Natural killer cell (primary cell): ENCODE measurements around the gene FABP6. TPM values are rescaled to one million over a fixed set of nuclear protein-coding genes. Genes with fewer than 3 reads are reported as not detected.
"Not testable (repeated sequence)": the region's sequence is repeated elsewhere in the genome, so short reads cannot be mapped to it uniquely, and the experiment has no call there.

Experiments
- ATAC-seq, 3 donors: fragments of 150-1000 bp in 2 of 3; fragments of 200-7000 bp in 1 of 3; cut with Tn5 transposase; 1 replicate in 1 of 3; 2 replicates in 2 of 3; pipeline ENCODE4 v1.10.0; 2021; ENCODE audit warnings: mild to moderate bottlenecking in 2 of 3, moderate library complexity in 2 of 3
- DNase-seq, 2 donors: peaks; one replicate each; pipeline versions ENCODE4 v3.0.0 to v3.0.0-alpha.2; 2013 to 2021; ENCODE audit warnings: mixed read lengths in 1 of 2
- H3K27ac ChIP-seq: one replicate; pipeline ENCODE4 v1.5.1; 2013; ENCODE audit warnings: mild to moderate bottlenecking, low read length
- H3K27me3 ChIP-seq: one replicate; pipeline ENCODE4 v1.6.1; 2013; ENCODE audit warnings: low read length; ENCODE audit not compliant: control insufficient read depth, insufficient read depth
- H3K36me3 ChIP-seq: one replicate; pipeline ENCODE4 v1.6.1; 2013; ENCODE audit warnings: low read length; ENCODE audit not compliant: control insufficient read depth, insufficient read depth
- H3K4me1 ChIP-seq: one replicate; pipeline ENCODE4 v1.6.1; 2013; ENCODE audit warnings: low read length; ENCODE audit not compliant: control insufficient read depth, insufficient read depth
- H3K4me3 ChIP-seq: one replicate; pipeline ENCODE4 v1.5.1; 2013; ENCODE audit warnings: low read length
- H3K9me3 ChIP-seq: one replicate; pipeline ENCODE4 v1.6.1; 2013; ENCODE audit warnings: low read length; ENCODE audit not compliant: control insufficient read depth, insufficient read depth
- H3K27ac Mint-ChIP-seq, 2 donors: one replicate each; pipeline ENCODE4 v1.8.0; 2022; ENCODE audit warnings: mild to moderate bottlenecking in 2 of 2, mixed read lengths in 2 of 2, moderate library complexity in 1 of 2
- H3K27me3 Mint-ChIP-seq, 2 donors: one replicate each; pipeline ENCODE4 v1.8.0; 2022; ENCODE audit warnings: low read depth in 2 of 2, mixed read lengths in 2 of 2
- H3K36me3 Mint-ChIP-seq: one replicate; pipeline ENCODE4 v1.8.0; 2022; ENCODE audit warnings: mixed read lengths
- H3K4me1 Mint-ChIP-seq, 2 donors: one replicate each; pipeline ENCODE4 v1.8.0; 2022; ENCODE audit warnings: mixed read lengths in 2 of 2
- H3K4me3 Mint-ChIP-seq: one replicate; pipeline ENCODE4 v1.8.0; 2022; ENCODE audit warnings: mild to moderate bottlenecking, moderate library complexity, mixed read lengths
- H3K9me3 Mint-ChIP-seq, 2 donors: one replicate each; pipeline ENCODE4 v1.8.0; 2022; ENCODE audit warnings: mixed read lengths in 2 of 2
- CTCF ChIP-seq: fragments of 200-600 bp; IDR thresholded peaks from one replicate; pipeline ENCODE4 v1.8.0; 2022; ENCODE audit warnings: antibody characterized with exemption
- whole genome bisulfite sequencing: methylation state at CpG from one replicate; pipeline ENCODE4 v1.1.7; 2013; ENCODE audit warnings: missing lambda C conversion rate; ENCODE audit not compliant: insufficient coverage; 5-methylcytosine and 5-hydroxymethylcytosine counted together
- intact Hi-C: fragments of 100-400 bp; cut with micrococcal nuclease; formaldehyde crosslinking; loops from one replicate; pipeline ENCODE4 v1.14.2; 2022
- total RNA-seq, 4 donors: library from RNA; stranded (reverse); fragments of 120-200 nt in 1 of 4; gene quantifications; one replicate each; pipeline versions ENCODE4 v1.2.3 to v1.2.4, GENCODE V29; 2013 to 2022

The FABP6 gene
- total RNA-seq, 3 donors from 2014 or later (not counting 1 experiment from before 2014, with no cell fraction given): not detected

GRCh38 chr5:160188141-160189015, 40.9 kb upstream of the FABP6 start:
- no peak for ATAC-seq
- DNase-seq: no peak
- no peaks in the 10 kb centered on the region for H3K36me3 Mint-ChIP-seq
- Histone ChIP-seq H3K27ac (no peak overlapping the region), H3K4me3 (no peak overlapping the region), H3K27me3 (no peaks in the 10 kb centered on the region), H3K36me3 (no peaks in the 10 kb centered on the region), H3K9me3 (no peaks in the 10 kb centered on the region), H3K4me1 (peaks cover 3% of the 10 kb centered on the region)
- H3K27ac Mint-ChIP-seq: no peak overlapping the region
- peaks cover 19 to 25% of the 10 kb centered on the region in 2 donors for H3K27me3 Mint-ChIP-seq
- 7% methylated on average over 40 of the region's 40 CpGs for WGBS
- H3K9me3 Mint-ChIP-seq: no peaks in the 10 kb centered on the region
- H3K4me1 Mint-ChIP-seq: peaks cover 6 to 13% of the 10 kb centered on the region in 2 donors
- TF ChIP-seq CTCF: no peak
- peak overlapping the region; percentile 78 for H3K4me3 Mint-ChIP-seq
- intact Hi-C loops: no loop called here

DNA sequence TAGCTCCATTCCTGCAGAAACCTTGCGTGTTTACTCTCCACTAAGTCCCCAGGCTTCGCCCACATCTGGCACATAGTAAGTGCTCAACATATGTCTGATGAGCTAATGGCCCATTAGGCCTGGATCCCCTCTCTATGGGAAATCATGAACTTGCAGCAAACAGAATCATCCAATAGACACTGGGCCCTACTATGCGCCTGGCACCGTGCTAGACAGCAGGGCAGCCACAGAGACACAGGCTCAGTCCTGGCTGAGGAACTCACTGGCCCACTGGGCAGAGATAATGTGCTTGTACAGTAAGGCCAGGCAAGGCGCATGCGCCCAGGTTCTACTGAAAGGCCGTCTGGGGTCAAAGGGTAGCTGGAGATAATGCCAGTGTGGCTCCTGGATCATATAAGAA, 36.9 kb upstream of the FABP6 start:
- Histone ChIP-seq H3K27ac (no peak overlapping the region), H3K9me3 (no peaks in the 10 kb centered on the region), H3K36me3 (no peaks in the 10 kb centered on the region), H3K4me3 (no peak overlapping the region), H3K27me3 (no peaks in the 10 kb centered on the region), H3K4me1 (peaks cover 3% of the 10 kb centered on the region)
- Mint-ChIP-seq H3K27ac (no peak overlapping the region), H3K9me3 (no peaks in the 10 kb centered on the region), H3K27me3 (peaks cover 6 to 7% of the 10 kb centered on the region in 2 donors), H3K36me3 (no peaks in the 10 kb centered on the region), H3K4me1 (peaks cover 6 to 7% of the 10 kb centered on the region in 2 donors), H3K4me3 (no peak overlapping the region)
- no peak for TF ChIP-seq CTCF
- 97% methylated on average over 7 of the region's 7 CpGs for WGBS
- intact Hi-C loops: no loop called here
- no peak for ATAC-seq
- DNase-seq: no peak

GRCh38 chr5:160193076-160193475, 36.2 kb upstream of the FABP6 start:
- H3K36me3 ChIP-seq, H3K27ac Mint-ChIP-seq, H3K4me3 Mint-ChIP-seq, H3K4me3 ChIP-seq, H3K27me3 ChIP-seq, H3K27ac ChIP-seq, DNase-seq, intact Hi-C loops, H3K9me3 Mint-ChIP-seq, H3K4me1 Mint-ChIP-seq, ATAC-seq, H3K9me3 ChIP-seq, H3K4me1 ChIP-seq, H3K36me3 Mint-ChIP-seq: not testable (repeated sequence)
- H3K27me3 Mint-ChIP-seq: peaks cover 5 to 12% of the 10 kb centered on the region in 2 donors
- 52% methylated on average over 15 of the region's 18 CpGs for WGBS

DNA sequence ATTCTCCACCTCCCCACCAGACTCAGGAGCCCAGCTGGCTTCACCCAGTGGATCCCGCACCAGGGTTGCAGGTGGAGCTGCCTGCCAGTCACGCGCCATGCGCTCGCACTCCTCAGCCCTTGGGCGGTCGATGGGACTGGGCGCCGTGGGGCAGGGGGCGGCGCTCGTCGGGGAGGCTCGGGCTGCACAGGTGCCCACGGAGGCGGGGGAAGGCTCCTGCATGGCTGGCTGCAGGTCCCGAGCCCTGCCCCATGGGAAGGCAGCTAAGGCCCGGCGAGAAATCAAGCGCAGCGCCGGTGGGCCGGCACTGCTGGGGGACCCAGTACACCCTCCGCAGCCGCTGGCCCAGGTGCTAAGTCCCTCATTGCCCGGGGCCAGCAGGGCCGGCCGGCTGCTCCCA, 35.5 kb upstream of the FABP6 start:
- H3K9me3 Mint-ChIP-seq, H3K27ac Mint-ChIP-seq, DNase-seq, H3K36me3 ChIP-seq, H3K36me3 Mint-ChIP-seq, intact Hi-C loops, H3K4me3 ChIP-seq, ATAC-seq, H3K4me1 ChIP-seq, H3K27ac ChIP-seq, H3K27me3 ChIP-seq, H3K9me3 ChIP-seq, H3K4me1 Mint-ChIP-seq, H3K4me3 Mint-ChIP-seq: not testable (repeated sequence)
- H3K27me3 Mint-ChIP-seq: peaks cover 3 to 17% of the 10 kb centered on the region in 2 donors
- 97% methylated on average over 28 of the region's 28 CpGs for WGBS
